HUES48 (cell line): Measurements from ENCODE around the gene CYP2S1.
A peak's percentile ranks its signal among the peaks of the same experiment; 100 is the strongest.

Experiments
- H3K27ac ChIP-seq: one replicate; pipeline ENCODE4 v1.7.0; 2013; ENCODE audit warnings: low read depth, low read length, inconsistent platforms
- H3K27me3 ChIP-seq: 2 replicates; pipeline ENCODE4 v1.6.1; 2013; ENCODE audit warnings: mild to moderate bottlenecking, low read length; ENCODE audit not compliant: control insufficient read depth, insufficient read depth
- H3K36me3 ChIP-seq: 2 replicates; pipeline ENCODE4 v1.6.1; 2013; ENCODE audit warnings: low read length; ENCODE audit not compliant: control insufficient read depth, insufficient read depth
- H3K4me1 ChIP-seq: 2 replicates; pipeline ENCODE4 v1.6.1; 2013; ENCODE audit warnings: mild to moderate bottlenecking, low read length; ENCODE audit not compliant: control insufficient read depth, insufficient read depth
- H3K4me3 ChIP-seq: 2 replicates; pipeline ENCODE4 v1.5.1; 2013; ENCODE audit warnings: mild to moderate bottlenecking, low read depth, low read length
- H3K9ac ChIP-seq: 2 replicates; pipeline ENCODE4 v1.6.1; 2013; ENCODE audit warnings: mild to moderate bottlenecking, low read depth, low read length, moderate library complexity
- H3K9me3 ChIP-seq: 2 replicates; pipeline ENCODE4 v1.6.1; 2013; ENCODE audit warnings: low read length; ENCODE audit not compliant: control insufficient read depth, insufficient read depth

Gene CYP2S1

DNA sequence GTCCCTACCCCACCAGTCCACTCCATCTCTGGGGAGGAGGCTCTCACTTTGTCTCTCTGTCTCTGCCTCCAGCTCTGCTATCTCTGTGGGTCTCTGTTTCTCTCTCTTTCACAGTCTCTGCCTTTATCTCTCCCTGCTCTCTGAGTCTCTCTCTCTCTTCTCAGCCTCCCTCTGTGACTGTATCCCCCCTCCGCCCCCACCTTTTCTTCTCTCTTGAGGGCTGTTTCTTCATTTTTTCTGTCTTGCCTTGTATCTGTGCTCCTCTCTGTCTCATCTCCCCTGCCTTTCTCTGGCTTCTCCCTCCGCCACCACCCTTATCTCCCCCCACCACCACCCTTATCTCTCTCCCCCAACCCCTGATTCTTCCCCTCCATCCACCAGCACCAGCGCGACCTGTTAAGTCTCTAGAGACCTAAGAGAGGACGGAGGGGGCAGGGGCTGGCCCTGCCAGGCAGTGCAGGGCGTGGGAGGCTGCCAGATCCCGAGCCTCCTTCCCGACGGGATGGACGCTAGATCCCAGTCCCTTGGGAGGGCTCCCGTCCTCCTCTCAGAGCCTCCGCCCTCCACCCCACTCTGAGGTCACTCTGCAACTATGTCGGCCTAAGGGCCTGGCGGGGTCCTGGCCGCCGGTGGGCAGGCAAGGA is 27.0 kb downstream of the CYP2S1 start:
- H3K9me3 ChIP-seq, result no peaks in the 10 kb centered on the region
- H3K36me3 ChIP-seq, result peaks cover 12% of the 10 kb centered on the region
- H3K9ac ChIP-seq, result no peak overlapping the region
- peaks cover 3% of the 10 kb centered on the region for H3K4me1 ChIP-seq
- no peaks in the 10 kb centered on the region for H3K27me3 ChIP-seq
- no peak overlapping the region for H3K27ac ChIP-seq
- peak overlapping the region; percentile 77 for H3K4me3 ChIP-seq

DNA sequence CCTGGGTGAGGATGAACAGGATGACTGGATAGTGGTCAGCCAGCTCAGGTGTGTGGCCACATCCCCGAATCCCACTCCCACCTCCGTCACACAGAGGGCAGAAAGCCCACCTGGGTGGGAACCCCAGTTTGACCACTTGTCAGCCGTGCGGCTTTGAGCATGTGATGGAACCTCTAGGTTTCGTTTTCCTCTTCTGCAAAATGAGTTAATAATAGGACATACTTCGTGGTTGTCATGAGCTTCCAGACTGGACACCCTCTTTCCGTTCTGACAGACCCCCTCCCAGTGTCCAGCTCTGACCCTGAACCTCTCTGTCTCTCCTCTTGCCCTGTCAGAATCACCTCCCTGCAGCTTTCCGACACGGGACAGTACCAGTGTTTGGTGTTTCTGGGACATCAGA is 27.8 kb downstream of the CYP2S1 start:
- Histone ChIP-seq H3K4me1 (peaks cover 10% of the 10 kb centered on the region), H3K4me3 (0 out of 2 replicates have a peak overlapping the region, but pooled peaks have one; percentile 77), H3K9me3 (no peaks in the 10 kb centered on the region), H3K27me3 (no peaks in the 10 kb centered on the region), H3K27ac (no peak overlapping the region), H3K36me3 (peaks cover 12% of the 10 kb centered on the region), H3K9ac (no peak overlapping the region)

DNA sequence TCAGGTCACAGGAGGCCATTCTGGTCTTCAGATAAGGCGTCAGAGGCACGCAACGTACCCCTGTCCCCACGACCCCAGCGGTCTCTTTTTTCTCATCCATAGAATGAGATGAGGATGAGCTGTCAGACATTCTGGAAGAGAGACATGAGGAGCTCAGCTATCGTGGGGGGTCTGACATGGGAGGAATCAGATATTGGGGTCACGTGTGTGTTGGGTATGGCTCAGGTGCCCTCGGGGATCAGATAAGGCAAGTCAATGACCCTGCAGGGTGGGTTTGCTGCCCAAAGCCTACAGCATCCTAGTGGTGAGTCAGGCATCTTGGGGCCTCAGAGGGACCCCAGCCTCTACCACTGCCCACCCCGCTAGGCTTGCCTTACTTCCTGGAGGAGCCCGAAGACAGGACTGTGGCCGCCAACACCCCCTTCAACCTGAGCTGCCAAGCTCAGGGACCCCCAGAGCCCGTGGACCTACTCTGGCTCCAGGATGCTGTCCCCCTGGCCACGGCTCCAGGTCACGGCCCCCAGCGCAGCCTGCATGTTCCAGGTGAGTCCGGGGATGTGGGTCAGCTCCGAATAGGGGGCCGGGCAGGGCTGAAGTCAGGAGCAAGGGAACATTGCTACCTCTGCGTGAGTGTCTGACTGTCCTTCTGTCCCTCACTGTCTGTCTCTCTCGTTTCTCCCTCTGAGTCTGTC is 28.6 kb downstream of the CYP2S1 start:
- Histone ChIP-seq H3K4me3 (no peak overlapping the region), H3K9ac (no peak overlapping the region), H3K9me3 (no peaks in the 10 kb centered on the region), H3K4me1 (peaks cover 16% of the 10 kb centered on the region), H3K27me3 (no peaks in the 10 kb centered on the region), H3K36me3 (peaks cover 12% of the 10 kb centered on the region), H3K27ac (no peak overlapping the region)

DNA sequence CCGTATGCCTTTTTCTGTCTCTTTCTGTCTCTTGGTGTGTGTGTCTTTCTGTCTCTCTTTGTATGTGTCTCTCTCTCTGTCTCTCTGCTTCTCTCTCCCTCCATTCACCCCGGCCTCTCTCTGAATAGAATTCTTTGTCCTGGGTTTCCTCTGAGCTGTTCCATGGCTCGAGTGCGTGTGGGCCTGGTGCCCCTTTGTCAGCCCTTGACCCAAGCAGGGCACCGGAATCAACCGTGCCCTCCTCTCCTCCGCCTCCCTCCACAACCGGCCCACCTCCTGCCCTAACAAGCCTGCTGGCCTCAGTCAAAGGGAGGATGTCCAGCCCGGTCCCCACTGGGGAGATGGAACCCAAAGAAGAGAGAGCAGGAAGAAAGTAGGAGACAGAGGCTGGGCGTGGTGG is 29.2 kb downstream of the CYP2S1 start:
- Histone ChIP-seq H3K27me3 (no peaks in the 10 kb centered on the region), H3K36me3 (peaks cover 12% of the 10 kb centered on the region), H3K4me3 (no peak overlapping the region), H3K9ac (no peak overlapping the region), H3K4me1 (peaks cover 20% of the 10 kb centered on the region), H3K27ac (no peak overlapping the region), H3K9me3 (no peaks in the 10 kb centered on the region)

DNA sequence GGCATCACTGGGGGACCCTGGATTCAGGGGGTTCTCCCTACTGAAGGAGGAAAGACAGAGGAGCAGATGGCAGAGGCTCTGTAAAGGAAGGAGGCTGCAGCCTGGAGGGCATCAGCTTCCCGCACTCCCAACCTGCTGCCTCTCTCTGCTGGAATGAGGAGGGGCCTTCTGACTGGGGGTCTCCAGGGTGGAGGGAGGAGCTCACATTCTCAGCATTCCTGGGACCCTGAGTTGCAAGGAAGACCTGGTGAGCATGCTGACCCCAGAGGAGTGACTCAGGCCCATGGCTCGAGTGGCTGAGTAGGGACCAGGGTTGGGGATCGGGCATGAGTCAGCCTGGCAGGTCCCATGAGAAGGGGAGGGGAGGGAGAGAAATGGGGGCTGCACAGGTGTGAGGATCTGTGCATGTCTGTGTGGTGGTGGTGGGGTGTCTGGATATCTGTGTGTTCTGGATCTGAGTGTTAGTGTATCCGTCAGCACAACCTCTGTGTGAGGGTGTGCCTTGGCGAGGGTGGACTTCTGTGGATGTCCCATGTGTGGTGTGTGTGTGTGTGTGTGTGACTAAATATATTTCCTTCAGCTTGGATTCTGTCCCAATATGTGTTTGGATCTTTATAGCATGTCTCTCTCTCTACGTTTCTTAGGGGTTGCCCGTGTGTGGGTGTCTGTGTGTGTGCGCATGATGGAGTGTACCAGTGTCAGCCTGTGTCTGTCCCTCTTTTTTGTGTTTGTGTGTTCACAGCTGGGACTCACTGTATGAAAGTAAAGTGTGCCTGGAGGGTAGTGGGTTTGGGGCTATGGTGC is 30.6 kb downstream of the CYP2S1 start:
- no peaks in the 10 kb centered on the region for H3K9me3 ChIP-seq
- no peak overlapping the region for H3K9ac ChIP-seq
- H3K27ac ChIP-seq, result peak overlapping the region; percentile 80
- peaks cover 20% of the 10 kb centered on the region for H3K4me1 ChIP-seq
- H3K27me3 ChIP-seq, result no peaks in the 10 kb centered on the region
- H3K36me3 ChIP-seq, result peaks cover 12% of the 10 kb centered on the region
- H3K4me3 ChIP-seq, result no peak overlapping the region

DNA sequence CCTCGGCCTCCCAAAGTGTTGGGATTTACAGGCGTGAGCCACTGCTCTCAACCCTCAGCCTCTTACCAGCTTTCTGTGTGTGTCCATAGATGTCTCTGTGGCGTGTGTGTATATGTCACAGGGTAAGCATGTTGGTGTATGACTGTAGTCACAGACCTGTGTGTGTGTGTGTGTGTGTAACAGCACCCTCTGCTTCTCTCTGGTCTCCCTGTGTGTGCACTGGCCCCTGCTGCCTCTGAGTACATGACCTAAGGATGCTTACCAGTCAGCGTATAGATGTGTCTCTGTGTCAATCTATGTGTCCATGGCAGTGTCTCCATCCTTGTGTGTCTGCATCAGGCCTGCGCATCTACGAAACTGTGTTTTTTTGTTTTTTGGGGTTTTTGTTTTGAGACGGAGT is 31.6 kb downstream of the CYP2S1 start:
- H3K9ac ChIP-seq, result no peak overlapping the region
- H3K9me3 ChIP-seq, result no peaks in the 10 kb centered on the region
- peaks cover 12% of the 10 kb centered on the region for H3K36me3 ChIP-seq
- H3K27me3 ChIP-seq, result no peaks in the 10 kb centered on the region
- no peak overlapping the region for H3K27ac ChIP-seq
- no peak overlapping the region for H3K4me3 ChIP-seq
- H3K4me1 ChIP-seq, result peaks cover 20% of the 10 kb centered on the region

DNA sequence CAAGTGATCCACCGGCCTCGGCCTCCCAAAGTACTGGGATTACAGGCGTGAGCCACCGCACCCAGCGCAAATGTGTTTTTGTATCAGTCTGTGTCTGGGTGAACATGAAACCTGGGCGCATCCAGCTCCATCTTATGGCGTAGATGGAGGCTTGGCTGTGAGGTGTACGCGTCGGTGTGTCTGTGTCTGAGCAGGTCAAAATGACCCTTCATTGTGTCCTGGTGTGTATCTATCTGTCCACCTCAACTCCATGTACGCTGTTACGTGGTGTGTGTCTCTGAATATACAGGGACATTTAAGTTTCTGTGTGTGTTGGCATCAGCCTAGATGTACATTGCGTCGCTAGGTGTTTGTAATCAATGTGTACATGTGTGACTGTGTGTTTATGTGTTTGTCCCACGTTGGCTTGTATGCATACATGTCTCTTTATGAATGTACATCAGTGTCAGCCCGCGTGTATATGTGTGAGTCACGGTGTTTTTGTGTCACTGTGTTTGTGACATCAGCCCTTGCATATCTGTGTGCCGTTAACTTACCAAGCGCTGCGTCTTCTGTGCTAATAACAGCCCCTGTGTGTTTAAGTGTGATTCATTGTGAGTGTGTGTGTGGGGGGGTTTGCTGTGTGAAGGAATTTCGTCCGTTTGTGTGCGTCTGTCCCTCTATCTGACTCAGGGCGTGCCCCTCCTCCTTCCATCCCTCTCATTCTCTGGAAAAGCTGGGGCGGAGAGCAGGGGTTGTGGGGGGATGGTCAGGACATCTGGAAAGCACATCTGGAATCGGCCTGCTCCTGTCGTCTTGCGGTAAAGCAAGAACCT is 32.4 kb downstream of the CYP2S1 start:
- Histone ChIP-seq H3K27ac (peak overlapping the region; percentile 93), H3K4me3 (peak overlapping the region; percentile 46), H3K9ac (no peak overlapping the region)

DNA sequence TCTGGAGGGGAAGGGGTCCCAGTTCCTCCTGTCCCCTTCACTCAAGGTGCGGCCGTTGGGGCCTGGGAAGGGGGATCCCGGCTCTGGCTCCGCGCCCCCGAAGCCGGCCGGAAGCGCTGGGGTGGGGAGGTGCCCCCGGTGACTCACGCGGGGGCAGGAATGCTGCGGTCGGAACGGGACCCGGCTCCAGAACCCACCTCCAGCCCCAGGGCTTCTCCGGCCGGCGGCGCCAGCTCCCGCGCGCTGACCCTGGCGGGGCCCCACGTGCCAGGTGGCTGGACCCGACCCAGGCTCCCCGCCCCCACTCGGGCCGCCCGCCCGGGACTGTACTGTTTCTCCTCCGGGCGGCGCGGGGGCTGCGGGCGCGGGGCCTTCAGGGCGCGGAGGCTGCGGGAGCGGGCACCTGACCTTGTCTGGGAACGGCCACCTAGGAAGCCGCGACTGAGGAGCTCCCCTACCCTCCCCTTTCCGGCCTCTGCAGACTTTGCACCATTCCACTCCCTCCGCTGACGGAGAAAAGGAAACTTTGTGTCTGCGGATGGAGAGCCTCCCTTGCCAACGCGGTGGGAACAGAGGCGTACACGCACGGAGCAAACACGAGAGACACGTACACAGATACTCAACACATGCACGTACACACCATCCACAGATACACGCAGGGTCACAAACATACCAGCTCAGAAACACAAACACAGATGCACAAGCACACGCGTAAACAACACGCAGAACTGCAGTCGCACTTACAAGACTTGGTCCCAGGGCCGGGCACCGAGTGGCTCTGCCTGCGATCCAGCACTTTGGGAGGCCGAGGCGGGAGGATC is 33.2 kb downstream of the CYP2S1 start:
- Histone ChIP-seq H3K9ac (peak overlapping the region; percentile 46; the same call in 1 of the 2 replicates), H3K9me3 (no peaks in the 10 kb centered on the region), H3K36me3 (peaks cover 8% of the 10 kb centered on the region), H3K27me3 (no peaks in the 10 kb centered on the region), H3K27ac (peak overlapping the region; percentile 93), H3K4me1 (peaks cover 16% of the 10 kb centered on the region), H3K4me3 (peak overlapping the region; percentile 46)

More for the DNA sequence above, 32.4 kb downstream of the CYP2S1 start:
- Histone ChIP-seq H3K27me3 (no peaks in the 10 kb centered on the region), H3K9me3 (no peaks in the 10 kb centered on the region), H3K36me3 (peaks cover 12% of the 10 kb centered on the region), H3K4me1 (peaks cover 17% of the 10 kb centered on the region)

DNA sequence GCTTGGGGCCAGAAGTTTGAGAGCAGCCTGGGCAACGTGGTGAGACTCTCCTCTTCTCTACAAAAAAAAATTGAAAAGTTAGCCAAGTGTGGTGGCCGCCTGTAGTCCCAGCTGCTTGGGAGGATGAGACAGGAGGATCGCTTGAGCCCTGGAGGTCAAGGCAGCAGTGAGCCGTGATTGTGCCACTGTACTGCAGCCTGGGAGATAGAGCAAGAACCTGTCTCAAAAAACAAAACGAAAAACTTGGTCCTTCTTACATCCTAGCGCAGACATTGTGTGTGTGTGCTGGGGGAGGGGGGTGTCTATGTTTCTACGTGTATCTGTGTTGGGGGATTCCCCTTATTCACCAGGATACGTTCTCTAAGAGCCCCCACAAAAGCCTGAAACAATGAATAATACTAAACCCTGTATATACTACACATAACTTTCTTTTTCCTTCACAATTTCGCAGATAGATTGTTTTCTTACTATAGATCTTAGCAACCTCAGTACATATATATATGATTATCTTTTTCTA is 33.9 kb downstream of the CYP2S1 start:
- H3K27ac ChIP-seq, result peak overlapping the region; percentile 93
- H3K9ac ChIP-seq, result peak overlapping the region; percentile 46; the same call in 1 of the 2 replicates
- H3K4me3 ChIP-seq, result no peak overlapping the region

DNA sequence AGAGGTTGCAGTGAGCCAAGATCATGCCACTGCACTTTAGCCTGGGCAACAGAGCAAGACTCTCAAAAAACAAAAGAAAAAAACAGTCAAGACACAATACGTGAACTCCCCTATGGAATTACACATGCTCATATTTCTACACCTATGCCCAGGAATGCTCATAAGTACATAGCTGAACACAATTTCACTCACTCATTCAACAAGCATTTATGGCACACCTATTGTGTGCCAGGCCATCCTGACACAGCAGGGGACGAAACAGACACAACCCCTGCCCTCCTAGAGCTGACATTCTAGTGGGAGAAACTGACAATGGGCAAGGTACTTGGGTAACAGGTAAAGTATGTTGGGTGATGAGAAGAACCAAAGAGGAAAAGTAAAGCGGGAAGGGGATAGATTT is 35.5 kb downstream of the CYP2S1 start:
- no peaks in the 10 kb centered on the region for H3K9me3 ChIP-seq
- peaks cover 16% of the 10 kb centered on the region for H3K4me1 ChIP-seq
- no peaks in the 10 kb centered on the region for H3K27me3 ChIP-seq
- no peak overlapping the region for H3K9ac ChIP-seq
- no peak overlapping the region for H3K4me3 ChIP-seq
- no peaks in the 10 kb centered on the region; the same call in 1 of the 2 replicates for H3K36me3 ChIP-seq
- H3K27ac ChIP-seq, result no peak overlapping the region

More for the DNA sequence above, 33.9 kb downstream of the CYP2S1 start:
- H3K27me3 ChIP-seq, result no peaks in the 10 kb centered on the region
- peaks cover 1% of the 10 kb centered on the region for H3K36me3 ChIP-seq
- peaks cover 16% of the 10 kb centered on the region for H3K4me1 ChIP-seq
- H3K9me3 ChIP-seq, result no peaks in the 10 kb centered on the region
